Measurements from ENCODE around the gene UPK3B.
"Not testable (repeated sequence)": the region's sequence is repeated elsewhere in the genome, so short reads cannot be mapped to it uniquely, and the experiment has no call there.

GRCh38 chr7:76485822-76486610, 24.3 kb upstream of the UPK3B start:
- not testable (repeated sequence) for TF ChIP-seq EMX1 (CRISPR knock-in tag; IDR thresholded peaks at IDR 0.05); SMAD4 (CRISPR knock-in tag; IDR thresholded peaks at IDR 0.05); CTCF (IDR thresholded peaks at IDR 0.05); SP1 (CRISPR knock-in tag; conservative IDR thresholded peaks at IDR 0.05); MAX (CRISPR knock-in tag; IDR thresholded peaks at IDR 0.05)

All from WTC11 (cell line).